HCT116 (cell line): ENCODE results near the gene PLVAP. TPM values are rescaled to one million over a fixed set of nuclear protein-coding genes. Genes with fewer than 3 reads are reported as not detected.

Experiments used
- ATAC-seq: fragments of 200-7000 bp; cut with Tn5 transposase; 2 replicates; pipeline ENCODE4 v1.9.1; 2020; ENCODE audit warnings: mild to moderate bottlenecking, moderate library complexity
- BruUV-seq: library from RNA; stranded (reverse); fragments of 400-500 nt; replicated peaks from 2 replicates; lab custom pipeline; 2021; lab: Mats Ljungman, UMichigan
- CTCF ChIA-PET: fragments of 300-600 bp; sonication (Branson Sonifier 250); formaldehyde crosslinking; loops from one replicate; lab custom pipeline; 2021; ENCODE audit warnings: antibody characterized with exemption; lab: Charles Lee
- POLR2A ChIA-PET: fragments of 300-600, 350-600 bp; sonication (Branson Sonifier 250); formaldehyde crosslinking; loops from one replicate; lab custom pipeline; 2021; ENCODE audit warnings: antibody characterized with exemption; lab: Charles Lee
- RAD21 ChIA-PET, 2 experiments: fragments of 300-600 bp; sonication (Branson Sonifier 250); formaldehyde crosslinking; loops; one replicate each; lab custom pipeline; 2023; ENCODE audit warnings: low total read pairs in 2 of 2; ENCODE audit not compliant: uncharacterized antibody in 2 of 2, unreplicated experiment in 2 of 2, low non-redundant PET in 1 of 2; lab: Charles Lee
- DNase-seq: peaks from one replicate; pipeline ENCODE4 v3.0.0-alpha.2; 2010; ENCODE audit warnings: low read depth, low spot score
- H2AFZ ChIP-seq: fragments of 200-600 bp; shearing (Covaris generic), sonication (generic); 2 replicates; pipeline ENCODE4 v1.6.1; 2017; ENCODE audit warnings: low read depth, mixed run types, mixed read lengths, antibody characterized with exemption, low read length; ENCODE audit not compliant: poor library complexity, severe bottlenecking
- H3K27ac ChIP-seq: 2 replicates; pipeline ENCODE4 v1.5.1; 2012; ENCODE audit warnings: low read depth, low read length
- H3K27me3 ChIP-seq: fragments of 200-600 bp; sonication (generic); 2 replicates; pipeline ENCODE4 v1.6.1; 2016; ENCODE audit warnings: mixed run types, low read length, mixed read lengths; ENCODE audit not compliant: insufficient read depth
- H3K36me3 ChIP-seq, 2 experiments: fragments of 200-500 bp in 1 of 2; fragments of 200-600 bp in 1 of 2; sonication (Bioruptor generic) in 1 of 2; sonication (generic) in 1 of 2; 2 replicates each; pipeline versions ENCODE4 v1.5.1 to v1.6.1; 2014 to 2016; ENCODE audit warnings: low read length in 2 of 2, inconsistent platforms in 1 of 2, mixed read lengths in 1 of 2, mixed run types in 1 of 2; ENCODE audit not compliant: insufficient read depth in 2 of 2, control insufficient read depth in 1 of 2
- H3K4me1 ChIP-seq, 2 experiments: fragments of 200-600 bp in 1 of 2; sonication (generic) in 1 of 2; 2 replicates each; pipeline versions ENCODE4 v1.5.1 to v1.6.1; 2012 to 2017; ENCODE audit warnings: low read length in 2 of 2, inconsistent platforms in 1 of 2, mild to moderate bottlenecking in 1 of 2, mixed read lengths in 1 of 2, mixed run types in 1 of 2, moderate library complexity in 1 of 2; ENCODE audit not compliant: insufficient read depth in 2 of 2, control insufficient read depth in 1 of 2
- H3K4me2 ChIP-seq: fragments of 200-600 bp; sonication (generic); 2 replicates; pipeline ENCODE4 v1.6.1; 2017; ENCODE audit warnings: mixed run types, low read length, mixed read lengths
- H3K4me3 ChIP-seq, 2 experiments: fragments of 200-600 bp in 1 of 2; sonication (generic) in 1 of 2; replicated peaks in 1 of 2; 2 replicates each; pipeline ENCODE4 v1.5.1; 2011 to 2016; ENCODE audit warnings: low read length in 2 of 2, control low read depth in 1 of 2, low read depth in 1 of 2, mild to moderate bottlenecking in 1 of 2, mixed read lengths in 1 of 2, mixed run types in 1 of 2
- H3K79me2 ChIP-seq: fragments of 200-600 bp; sonication (generic); 2 replicates; pipeline ENCODE4 v1.6.1; 2017; ENCODE audit warnings: mild to moderate bottlenecking, mixed run types, low read length, moderate library complexity, mixed read lengths; ENCODE audit not compliant: insufficient read depth
- H3K9ac ChIP-seq: fragments of 200-600 bp; sonication (generic); 2 replicates; pipeline ENCODE4 v1.6.1; 2016; ENCODE audit warnings: low read length, mixed read lengths
- H3K9me2 ChIP-seq: fragments of 200-600 bp; sonication (generic), shearing (Covaris generic); 2 replicates; pipeline ENCODE4 v1.6.1; 2017; ENCODE audit warnings: mixed run types, mild to moderate bottlenecking, moderate library complexity; ENCODE audit not compliant: insufficient read depth
- H3K9me3 ChIP-seq, 2 experiments: fragments of 200-500 bp in 1 of 2; fragments of 200-600 bp in 1 of 2; sonication (Bioruptor generic) in 1 of 2; sonication (generic) in 1 of 2; 2 replicates each; pipeline ENCODE4 v1.6.1; 2014 to 2017; ENCODE audit warnings: low read length in 2 of 2, mixed read lengths in 2 of 2, inconsistent platforms in 1 of 2, low read depth in 1 of 2, mild to moderate bottlenecking in 1 of 2, mixed run types in 1 of 2, moderate library complexity in 1 of 2; ENCODE audit not compliant: control insufficient read depth in 1 of 2, insufficient read depth in 1 of 2
- H4K20me1 ChIP-seq: fragments of 200-600 bp; sonication (generic), shearing (Covaris generic); 2 replicates; pipeline ENCODE4 v1.6.1; 2017; ENCODE audit warnings: mixed run types, mild to moderate bottlenecking, moderate library complexity; ENCODE audit not compliant: insufficient read depth
- CTCF ChIP-seq, 3 experiments: fragments of 200-600 bp in 1 of 3; sonication (generic) in 1 of 3; IDR thresholded peaks in 2 of 3; conservative IDR thresholded peaks in 1 of 3; 2 replicates each; pipeline ENCODE4 v1.5.1; 2012 to 2017; ENCODE audit warnings: low read depth in 2 of 3, low read length in 2 of 3, antibody characterized with exemption in 1 of 3, borderline replicate concordance in 1 of 3, control low read depth in 1 of 3, mild to moderate bottlenecking in 1 of 3, mixed read lengths in 1 of 3, mixed run types in 1 of 3, moderate library complexity in 1 of 3; ENCODE audit not compliant: insufficient read depth in 1 of 3
- EGR1 ChIP-seq: IDR thresholded peaks from 2 replicates; pipeline ENCODE4 v1.6.1; 2012; ENCODE audit warnings: low read depth
- ELF1 ChIP-seq: IDR thresholded peaks from 2 replicates; pipeline ENCODE4 v1.6.1; 2012; ENCODE audit warnings: low read depth, borderline replicate concordance
- FOSL1 ChIP-seq: IDR thresholded peaks from 2 replicates; pipeline ENCODE4 v1.6.1; 2012; ENCODE audit warnings: low read depth
- JUND ChIP-seq: IDR thresholded peaks from 2 replicates; pipeline ENCODE4 v1.6.1; 2012
- ZNF274 ChIP-seq: fragments of 200-500 bp; sonication (Bioruptor generic); IDR thresholded peaks from 2 replicates; pipeline ENCODE4 v1.6.1; 2014; ENCODE audit warnings: mild to moderate bottlenecking, low read depth, low read length, inconsistent platforms
- intact Hi-C: fragments of 100-400 bp; cut with micrococcal nuclease; formaldehyde crosslinking; loops from 2 replicates; pipeline ENCODE4 v1.10.0; 2022
- total RNA-seq: library from RNA; stranded (reverse); gene quantifications from one replicate; pipeline ENCODE4 v1.2.1, GENCODE V29; 2021; ENCODE audit not compliant: unreplicated experiment
- TF ChIP-seq, protein P1 (sequence below): IDR thresholded peaks from 2 replicates; pipeline ENCODE4 v1.6.1; 2012

PLVAP gene
- total RNA-seq, 1 experiment from 2014 or later = 0.47 TPM

- DNase-seq (no peak), ATAC-seq (no peak)
- no peaks in the 10 kb centered on the region for H3K27me3 ChIP-seq
- no peaks in the 10 kb centered on the region for H4K20me1 ChIP-seq
- H3K9me3 ChIP-seq = no peaks in the 10 kb centered on the region
- H3K9me2 ChIP-seq = no peaks in the 10 kb centered on the region
- H3K79me2 ChIP-seq = no peaks in the 10 kb centered on the region
- intact Hi-C loops = no loop called here
- RAD21 ChIA-PET = interaction anchor here in 1 of 2 experiments (0.6 kb wide), 1 partner anchor 22 kb away, joined by 11 read pairs; no protein-coding TSS in a partner anchor
- POLR2A ChIA-PET = interaction anchor here (0.6 to 0.7 kb wide), 2 partner anchors 49 to 101 kb away, joined by 3 to 4 read pairs; no protein-coding TSS in a partner anchor
- H3K4me1 ChIP-seq = peaks cover 19 to 22% of the 10 kb centered on the region in 2 experiments
- no peak overlapping the region for H2AFZ ChIP-seq
- no peak overlapping the region for H3K4me3 ChIP-seq
- TF ChIP-seq CTCF (IDR thresholded peaks at IDR 0.05 in 2 of 3, conservative IDR thresholded peaks at IDR 0.05 in 1 of 3; ENCODE audit: borderline replicate concordance in 1 of 3, insufficient read depth in 1 of 3, low read depth in 2 of 3, low read length in 2 of 3) = no peak
- no peak for TF ChIP-seq FOSL1
- TF ChIP-seq JUND = no peak
- no peak for TF ChIP-seq EGR1
- no peak for TF ChIP-seq ELF1
- TF ChIP-seq ZNF274 = no peak
- TF ChIP-seq, protein P1, sequence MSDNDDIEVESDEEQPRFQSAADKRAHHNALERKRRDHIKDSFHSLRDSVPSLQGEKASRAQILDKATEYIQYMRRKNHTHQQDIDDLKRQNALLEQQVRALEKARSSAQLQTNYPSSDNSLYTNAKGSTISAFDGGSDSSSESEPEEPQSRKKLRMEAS = no peak
- H3K36me3 ChIP-seq = no peaks in the 10 kb centered on the region
- BruUV-seq = no TSS peak
- H3K9ac ChIP-seq = no peak overlapping the region
- no peak overlapping the region for H3K27ac ChIP-seq
- H3K4me2 ChIP-seq = no peak overlapping the region
- CTCF ChIA-PET = no interaction called here
Observed at GRCh38 chr19:17380426-17381138, 3.4 kb upstream of the PLVAP start.
